PC-3 (cell line): ENCODE results near the gene GPC6. TPM values are rescaled to one million over a fixed set of nuclear protein-coding genes. Genes with fewer than 3 reads are reported as not detected.

Experiments
- ATAC-seq: fragments of 200-7000 bp; cut with Tn5 transposase; 2 replicates; pipeline ENCODE4 v1.9.1; 2020; ENCODE audit warnings: mild to moderate bottlenecking, moderate library complexity
- BruUV-seq: library from RNA; stranded (reverse); fragments of 400-500 nt; replicated peaks from 2 replicates; lab custom pipeline; 2021; lab: Mats Ljungman, UMichigan
- CTCF ChIA-PET: fragments of 300-600 bp; sonication (Branson Sonifier 250); formaldehyde crosslinking; loops from one replicate; lab custom pipeline; 2022; ENCODE audit warnings: antibody characterized with exemption; lab: Charles Lee
- POLR2A ChIA-PET: fragments of 300-600 bp; sonication (Branson Sonifier 250); formaldehyde crosslinking; loops from one replicate; lab custom pipeline; 2022; ENCODE audit warnings: antibody characterized with exemption; ENCODE audit not compliant: unreplicated experiment; lab: Charles Lee
- DNase-seq: peaks from one replicate; pipeline ENCODE4 v3.0.0-alpha.2; 2015
- H2AFZ ChIP-seq: fragments of 300-600 bp; sonication (generic); 2 replicates; pipeline ENCODE4 v1.6.0; 2016; ENCODE audit warnings: antibody characterized with exemption, low read length
- H3F3A ChIP-seq: fragments of 300-600 bp; sonication (generic); one replicate; pipeline ENCODE4 v1.6.0; 2017; ENCODE audit warnings: antibody characterized with exemption, low read length, control low read depth, mild to moderate bottlenecking; ENCODE audit not compliant: unreplicated experiment
- H3K27ac ChIP-seq: fragments of 300-600 bp; sonication (generic); 2 replicates; pipeline ENCODE4 v1.5.1; 2016; ENCODE audit warnings: mild to moderate bottlenecking, low read length
- H3K27me3 ChIP-seq: fragments of 300-600 bp; sonication (generic); 2 replicates; pipeline ENCODE4 v1.6.1; 2016; ENCODE audit warnings: low read length, mixed read lengths
- H3K36me3 ChIP-seq: fragments of 300-600 bp; sonication (generic); 2 replicates; pipeline ENCODE4 v1.6.1; 2016; ENCODE audit warnings: low read depth, mixed run types, low read length, mixed read lengths
- H3K4me1 ChIP-seq: fragments of 300-600 bp; sonication (generic); 2 replicates; pipeline ENCODE4 v1.5.1; 2016; ENCODE audit warnings: low read length; ENCODE audit not compliant: insufficient read depth
- H3K4me2 ChIP-seq: fragments of 300-600 bp; sonication (generic); 2 replicates; pipeline ENCODE4 v1.6.0; 2016; ENCODE audit warnings: low read length
- H3K4me3 ChIP-seq: fragments of 300-600 bp; sonication (generic); 2 replicates; pipeline ENCODE4 v1.5.1; 2016; ENCODE audit warnings: mild to moderate bottlenecking, low read length, mixed read lengths
- H3K79me2 ChIP-seq: fragments of 300-600 bp; sonication (generic); 2 replicates; pipeline ENCODE4 v1.6.1; 2017; ENCODE audit warnings: low read length, mixed read lengths
- H3K9ac ChIP-seq: fragments of 300-600 bp; sonication (generic); 2 replicates; pipeline ENCODE4 v1.6.0; 2016; ENCODE audit warnings: mild to moderate bottlenecking, low read length
- H3K9me2 ChIP-seq: fragments of 300-600 bp; sonication (generic); replicated peaks from 2 replicates; pipeline ENCODE4 v1.6.1; 2016; ENCODE audit warnings: mixed run types, low read length, mixed read lengths
- H3K9me3 ChIP-seq: fragments of 300-600 bp; sonication (generic); 2 replicates; pipeline ENCODE4 v1.6.1; 2016; ENCODE audit warnings: low read length, mixed read lengths
- H4K20me1 ChIP-seq: fragments of 300-600 bp; sonication (generic); 2 replicates; pipeline ENCODE4 v1.6.1; 2016; ENCODE audit warnings: low read length, mixed read lengths
- CTCF ChIP-seq: fragments of 300-600 bp; sonication (generic); conservative IDR thresholded peaks from 2 replicates; pipeline ENCODE4 v1.5.1; 2017; ENCODE audit warnings: antibody characterized with exemption, low read depth, mild to moderate bottlenecking, low read length
- EZH2 ChIP-seq: fragments of 300-600 bp; sonication (generic); IDR thresholded peaks from one replicate; pipeline ENCODE4 v1.6.1; 2017; ENCODE audit warnings: antibody characterized with exemption, mild to moderate bottlenecking, low read length; ENCODE audit not compliant: unreplicated experiment
- EZH2phosphoT487 ChIP-seq: fragments of 300-600 bp; sonication (generic); IDR thresholded peaks from 2 replicates; pipeline ENCODE4 v1.6.1; 2018; ENCODE audit warnings: mild to moderate bottlenecking, antibody characterized with exemption, low read length, borderline replicate concordance
- intact Hi-C: fragments of 100-400 bp; cut with micrococcal nuclease; formaldehyde crosslinking; loops from 2 replicates; pipeline ENCODE4 v1.9.0; 2023
- total RNA-seq: library from RNA; depleted of rRNA; stranded (reverse); fragments of >200 nt; gene quantifications from 2 replicates; pipeline ENCODE4 v1.2.3, GENCODE V29; 2014

GPC6 gene
- total RNA-seq, 1 experiment from 2014 or later, result 3.5 TPM

- no peaks in the 10 kb centered on the region for H3K36me3 ChIP-seq
- POLR2A ChIA-PET, result no interaction called here
- no peak overlapping the region for H3K4me3 ChIP-seq
- no peaks in the 10 kb centered on the region for H3K4me1 ChIP-seq
- H3K4me2 ChIP-seq, result no peak overlapping the region
- H3K79me2 ChIP-seq, result no peaks in the 10 kb centered on the region
- no peak overlapping the region for H3K27ac ChIP-seq
- no peaks in the 10 kb centered on the region for H3K9me2 ChIP-seq
- no peak for TF ChIP-seq EZH2phosphoT487
- TF ChIP-seq CTCF, result no peak
- H3K9me3 ChIP-seq, result no peaks in the 10 kb centered on the region
- no peak overlapping the region for H2AFZ ChIP-seq
- H4K20me1 ChIP-seq, result no peaks in the 10 kb centered on the region
- CTCF ChIA-PET, result no interaction called here
- no peaks in the 10 kb centered on the region for H3F3A ChIP-seq
- no peak for DNase-seq
- H3K27me3 ChIP-seq, result no peaks in the 10 kb centered on the region
- no peak overlapping the region for H3K9ac ChIP-seq
- no TSS peak for BruUV-seq
- intact Hi-C loops, result no loop called here
- ATAC-seq, result no peak
These were observed 912.2 kb downstream of the GPC6 start for GRCh38 chr13:94138831-94139230.

DNA sequence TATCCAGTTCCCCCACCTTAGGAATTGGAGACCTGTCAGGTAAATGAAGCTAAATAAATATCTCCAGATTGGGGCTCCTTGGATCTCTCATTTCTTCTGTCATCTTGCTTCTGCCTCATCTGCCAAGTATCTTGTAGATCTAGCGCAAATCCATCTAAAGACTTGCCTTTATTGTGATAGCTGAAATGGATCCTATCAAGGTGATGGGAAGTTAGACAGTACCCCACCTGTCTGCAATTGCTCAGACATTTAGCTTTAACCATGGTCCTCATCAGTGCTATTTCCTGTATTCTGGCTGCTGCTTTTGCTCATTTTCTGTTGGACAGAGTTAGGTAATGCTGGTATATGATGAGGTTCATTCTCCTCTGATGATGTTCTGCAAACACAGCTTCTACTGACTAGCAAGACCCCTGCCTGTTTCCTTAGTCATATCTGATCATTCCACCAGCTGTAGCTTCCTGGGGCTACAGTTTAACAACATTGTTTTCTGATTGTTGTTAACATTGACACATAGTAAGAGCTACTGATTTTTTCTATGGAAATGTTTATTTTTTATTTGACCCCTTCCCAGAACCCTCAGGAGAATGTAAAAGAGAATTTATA is 912.9 kb downstream of the GPC6 start:
- POLR2A ChIA-PET, result no interaction called here
- BruUV-seq, result no TSS peak
- ATAC-seq, result no peak

More for the DNA sequence above, 912.9 kb downstream of the GPC6 start:
- Histone ChIP-seq H3K36me3 (no peaks in the 10 kb centered on the region), H3K9ac (no peak overlapping the region), H3F3A (no peaks in the 10 kb centered on the region), H3K9me3 (no peaks in the 10 kb centered on the region), H3K27ac (no peak overlapping the region), H3K27me3 (no peaks in the 10 kb centered on the region), H3K4me1 (no peaks in the 10 kb centered on the region), H3K79me2 (no peaks in the 10 kb centered on the region), H2AFZ (no peak overlapping the region), H4K20me1 (no peaks in the 10 kb centered on the region), H3K4me3 (no peak overlapping the region), H3K4me2 (no peak overlapping the region), H3K9me2 (no peaks in the 10 kb centered on the region)
- DNase-seq, result no peak
- TF ChIP-seq CTCF (no peak), EZH2phosphoT487 (no peak), EZH2 (no peak)
- intact Hi-C loops, result no loop called here
- CTCF ChIA-PET, result no interaction called here
